ENCODE data around the gene MTARC2.

The MTARC2 gene

DNA sequence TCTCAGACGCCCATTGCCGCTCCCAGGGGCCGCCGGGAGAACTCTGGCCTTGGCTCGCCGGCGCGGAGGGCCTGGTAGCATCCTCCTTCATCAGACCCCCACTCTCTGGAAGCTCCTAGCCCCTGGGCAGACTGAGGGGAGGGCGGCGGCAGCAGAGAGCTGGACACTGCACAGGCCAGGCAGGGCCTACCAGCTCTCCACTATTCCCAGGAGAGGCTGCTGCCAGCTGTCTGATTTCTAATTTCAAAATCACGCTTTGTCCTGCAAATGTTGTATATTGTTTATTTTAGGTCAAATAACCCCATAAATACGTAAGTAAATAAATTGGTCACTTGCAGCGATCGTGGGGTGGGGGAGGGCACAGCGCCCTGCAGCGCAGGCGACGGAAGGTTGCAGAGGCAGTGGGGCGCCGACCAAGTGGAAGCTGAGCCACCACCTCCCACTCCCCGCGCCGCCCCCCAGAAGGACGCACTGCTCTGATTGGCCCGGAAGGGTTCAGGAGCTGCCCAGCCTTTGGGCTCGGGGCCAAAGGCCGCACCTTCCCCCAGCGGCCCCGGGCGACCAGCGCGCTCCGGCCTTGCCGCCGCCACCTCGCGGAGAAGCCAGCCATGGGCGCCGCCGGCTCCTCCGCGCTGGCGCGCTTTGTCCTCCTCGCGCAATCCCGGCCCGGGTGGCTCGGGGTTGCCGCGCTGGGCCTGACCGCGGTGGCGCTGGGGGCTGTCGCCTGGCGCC is 38.4 kb downstream of the MTARC2 start, which contains the start of gene MTARC1:
Gene MTARC1, plus strand, starts transcription at position 577 of the 732 bp plus-strand sequence. Its CDS starts 32 bp downstream, at position 609.
- DNase-seq (ENCODE audit: low spot score), result no peak
- TF ChIP-seq, protein P1, sequence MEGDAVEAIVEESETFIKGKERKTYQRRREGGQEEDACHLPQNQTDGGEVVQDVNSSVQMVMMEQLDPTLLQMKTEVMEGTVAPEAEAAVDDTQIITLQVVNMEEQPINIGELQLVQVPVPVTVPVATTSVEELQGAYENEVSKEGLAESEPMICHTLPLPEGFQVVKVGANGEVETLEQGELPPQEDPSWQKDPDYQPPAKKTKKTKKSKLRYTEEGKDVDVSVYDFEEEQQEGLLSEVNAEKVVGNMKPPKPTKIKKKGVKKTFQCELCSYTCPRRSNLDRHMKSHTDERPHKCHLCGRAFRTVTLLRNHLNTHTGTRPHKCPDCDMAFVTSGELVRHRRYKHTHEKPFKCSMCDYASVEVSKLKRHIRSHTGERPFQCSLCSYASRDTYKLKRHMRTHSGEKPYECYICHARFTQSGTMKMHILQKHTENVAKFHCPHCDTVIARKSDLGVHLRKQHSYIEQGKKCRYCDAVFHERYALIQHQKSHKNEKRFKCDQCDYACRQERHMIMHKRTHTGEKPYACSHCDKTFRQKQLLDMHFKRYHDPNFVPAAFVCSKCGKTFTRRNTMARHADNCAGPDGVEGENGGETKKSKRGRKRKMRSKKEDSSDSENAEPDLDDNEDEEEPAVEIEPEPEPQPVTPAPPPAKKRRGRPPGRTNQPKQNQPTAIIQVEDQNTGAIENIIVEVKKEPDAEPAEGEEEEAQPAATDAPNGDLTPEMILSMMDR (IDR thresholded peaks at IDR 0.05; ENCODE audit: poor library complexity, severe bottlenecking), result no peak
- ATAC-seq (ENCODE audit: low read depth), result peak; percentile 62
- H3K9me3 ChIP-seq (ENCODE audit: severe bottlenecking), result no peaks in the 10 kb centered on the region
- peak within 1 kb of the TSS; percentile 45 for H3K4me3 ChIP-seq (ENCODE audit: severe bottlenecking)
- H3K27ac ChIP-seq (ENCODE audit: poor library complexity, severe bottlenecking), result no peak within 1 kb of the TSS
- H3K4me1 ChIP-seq (ENCODE audit: insufficient read depth, poor library complexity, severe bottlenecking), result no peaks in the 10 kb centered on the region
- H3K27me3 ChIP-seq (ENCODE audit: insufficient read depth, poor library complexity, severe bottlenecking), result no peaks in the 10 kb centered on the region
- H3K36me3 ChIP-seq (ENCODE audit: low read depth), result no peaks in the 10 kb centered on the region

DNA sequence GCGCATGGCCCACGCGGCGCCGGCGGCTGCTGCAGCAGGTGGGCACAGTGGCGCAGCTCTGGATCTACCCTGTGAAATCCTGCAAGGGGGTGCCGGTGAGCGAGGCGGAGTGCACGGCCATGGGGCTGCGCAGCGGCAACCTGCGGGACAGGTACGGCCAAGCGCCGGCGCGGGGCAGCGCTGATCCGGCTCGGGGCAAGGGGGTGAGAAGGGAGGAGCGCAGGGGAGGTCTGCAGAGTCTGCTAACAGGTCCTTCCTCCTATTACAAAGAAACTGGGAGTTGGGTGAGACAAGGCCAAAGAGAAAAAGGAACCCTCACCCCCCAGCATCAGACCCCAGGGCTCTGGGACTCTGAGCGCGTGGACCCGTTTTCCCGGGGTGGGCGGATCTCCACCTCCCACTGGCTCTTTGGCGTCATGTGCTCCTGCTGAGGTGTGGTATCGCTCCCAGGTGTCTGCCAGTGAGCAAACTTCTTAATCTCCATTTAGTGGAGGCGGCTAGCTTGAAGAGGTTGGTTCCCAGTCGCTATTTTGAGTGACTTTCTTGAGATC is 39.0 kb downstream of the MTARC2 start:
- Histone ChIP-seq H3K4me1 (ENCODE audit: insufficient read depth, poor library complexity, severe bottlenecking) (no peaks in the 10 kb centered on the region), H3K36me3 (ENCODE audit: low read depth) (no peaks in the 10 kb centered on the region), H3K27ac (ENCODE audit: poor library complexity, severe bottlenecking) (no peak overlapping the region), H3K9me3 (ENCODE audit: severe bottlenecking) (no peaks in the 10 kb centered on the region), H3K27me3 (ENCODE audit: insufficient read depth, poor library complexity, severe bottlenecking) (no peaks in the 10 kb centered on the region), H3K4me3 (ENCODE audit: severe bottlenecking) (peak overlapping the region; percentile 45)
- ATAC-seq (ENCODE audit: low read depth), result peak; percentile 74
- DNase-seq (ENCODE audit: low spot score), result no peak
- TF ChIP-seq, protein P1 (IDR thresholded peaks at IDR 0.05; ENCODE audit: poor library complexity, severe bottlenecking), result no peak

DNA sequence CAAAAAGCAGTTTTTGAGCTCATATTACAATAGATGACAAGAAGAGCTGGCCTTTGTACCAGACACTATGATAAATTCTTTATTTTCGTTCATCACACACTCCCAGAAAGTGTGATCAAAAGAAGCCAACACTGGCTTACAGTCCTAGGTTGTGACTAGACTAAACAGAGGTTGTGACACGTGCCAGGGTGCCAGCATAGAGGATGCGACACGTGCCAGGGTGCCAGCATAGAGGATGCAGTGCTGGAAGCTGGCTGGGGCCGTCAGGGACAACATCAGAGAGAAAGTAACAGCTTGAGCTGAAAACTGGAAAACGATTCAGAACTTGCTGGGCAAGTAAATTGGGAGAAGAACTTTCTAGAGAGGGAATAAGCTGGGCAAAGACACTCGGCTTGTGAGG is 40.8 kb downstream of the MTARC2 start:
- H3K27me3 ChIP-seq (ENCODE audit: insufficient read depth, poor library complexity, severe bottlenecking), result no peaks in the 10 kb centered on the region
- no peak overlapping the region for H3K27ac ChIP-seq (ENCODE audit: poor library complexity, severe bottlenecking)
- H3K4me1 ChIP-seq (ENCODE audit: insufficient read depth, poor library complexity, severe bottlenecking), result no peaks in the 10 kb centered on the region
- TF ChIP-seq, protein P1 (IDR thresholded peaks at IDR 0.05; ENCODE audit: poor library complexity, severe bottlenecking), result no peak
- no peaks in the 10 kb centered on the region for H3K9me3 ChIP-seq (ENCODE audit: severe bottlenecking)
- no peak overlapping the region for H3K4me3 ChIP-seq (ENCODE audit: severe bottlenecking)
- no peaks in the 10 kb centered on the region for H3K36me3 ChIP-seq (ENCODE audit: low read depth)
- DNase-seq (ENCODE audit: low spot score) (no peak), ATAC-seq (ENCODE audit: low read depth) (no peak)

DNA sequence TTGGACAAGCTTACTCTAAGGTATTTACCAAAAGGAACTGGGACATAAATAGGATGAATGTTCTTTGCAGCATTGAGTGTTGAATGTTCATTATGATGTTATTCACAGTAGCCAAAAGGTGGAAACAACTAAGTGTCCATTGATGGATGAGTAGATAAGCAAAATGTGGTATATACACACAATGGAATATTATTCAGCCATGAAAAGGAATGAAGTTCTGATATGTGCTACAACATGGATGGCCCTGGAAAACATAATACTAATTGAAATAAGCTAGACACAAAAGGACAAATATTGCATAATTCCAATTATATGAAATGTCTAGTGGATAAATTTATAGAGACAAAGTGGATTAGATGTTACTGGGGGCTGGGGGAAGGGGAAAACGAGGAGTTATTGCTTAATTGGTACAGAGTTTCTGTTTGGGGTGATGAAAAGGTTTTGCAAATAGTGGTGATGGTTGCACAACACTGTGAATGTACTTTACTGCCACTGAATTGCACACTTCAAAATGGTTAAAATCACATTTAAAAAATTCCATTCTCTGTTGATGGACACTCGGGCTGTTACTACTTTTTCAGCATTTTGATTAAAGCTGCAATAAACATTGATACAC is 41.5 kb downstream of the MTARC2 start:
- Histone ChIP-seq H3K36me3 (ENCODE audit: low read depth) (no peaks in the 10 kb centered on the region), H3K4me1 (ENCODE audit: insufficient read depth, poor library complexity, severe bottlenecking) (no peaks in the 10 kb centered on the region), H3K4me3 (ENCODE audit: severe bottlenecking) (no peak overlapping the region), H3K27me3 (ENCODE audit: insufficient read depth, poor library complexity, severe bottlenecking) (no peaks in the 10 kb centered on the region), H3K27ac (ENCODE audit: poor library complexity, severe bottlenecking) (no peak overlapping the region), H3K9me3 (ENCODE audit: severe bottlenecking) (no peaks in the 10 kb centered on the region)
- ATAC-seq (ENCODE audit: low read depth) (no peak), DNase-seq (ENCODE audit: low spot score) (no peak)
- TF ChIP-seq, protein P1 (IDR thresholded peaks at IDR 0.05; ENCODE audit: poor library complexity, severe bottlenecking), result no peak
